WTC11 (cell line): Measurements from ENCODE around the gene MYOF. TPM values are rescaled to one million over a fixed set of nuclear protein-coding genes. Genes with fewer than 3 reads are reported as not detected.
A peak's percentile ranks its signal among the peaks of the same experiment; 100 is the strongest.

ENCODE experiments used
- ATAC-seq: fragments of 200-7000 bp; cut with Tn5 transposase; 2 replicates; pipeline ENCODE4 v1.10.0; 2021; ENCODE audit warnings: mild to moderate bottlenecking, moderate library complexity
- CTCF ChIA-PET: fragments of 300-600 bp; sonication (Branson Sonifier 250); formaldehyde crosslinking; loops from one replicate; lab custom pipeline; 2021; ENCODE audit warnings: antibody characterized with exemption; lab: Charles Lee
- POLR2A ChIA-PET: fragments of 350-600 bp; sonication (Branson Sonifier 250); formaldehyde crosslinking; loops from one replicate; lab custom pipeline; 2021; ENCODE audit warnings: antibody characterized with exemption; lab: Charles Lee
- DNase-seq: peaks from one replicate; pipeline ENCODE4 v3.0.0; 2021; ENCODE audit warnings: low spot score
- H3K27ac Mint-ChIP-seq: 2 replicates; pipeline ENCODE4 v1.8.0; 2021; ENCODE audit warnings: mixed read lengths
- H3K27me3 Mint-ChIP-seq: 2 replicates; pipeline ENCODE4 v1.8.0; 2021; ENCODE audit warnings: low read depth, mild to moderate bottlenecking, moderate library complexity, mixed read lengths
- H3K36me3 Mint-ChIP-seq: 2 replicates; pipeline ENCODE4 v1.8.0; 2021; ENCODE audit warnings: mixed read lengths
- H3K4me1 Mint-ChIP-seq: 2 replicates; pipeline ENCODE4 v1.8.0; 2022; ENCODE audit warnings: mixed read lengths
- H3K4me3 Mint-ChIP-seq: 2 replicates; pipeline ENCODE4 v1.8.0; 2021; ENCODE audit warnings: mild to moderate bottlenecking, moderate library complexity, mixed read lengths
- H3K9me3 Mint-ChIP-seq: 2 replicates; pipeline ENCODE4 v1.8.0; 2021; ENCODE audit warnings: mixed read lengths
- CBFB ChIP-seq: sonication (generic); formaldehyde crosslinking; IDR thresholded peaks from 2 replicates; pipeline ENCODE4 v1.8.1; 2022; ENCODE audit warnings: mild to moderate bottlenecking, low read depth, missing genetic modification reagents
- ELF4 ChIP-seq: sonication (generic); formaldehyde crosslinking; IDR thresholded peaks from 2 replicates; pipeline ENCODE4 v1.8.1; 2022; ENCODE audit warnings: low read depth, mild to moderate bottlenecking, moderate library complexity, missing genetic modification reagents
- ETV6 ChIP-seq: sonication (generic); formaldehyde crosslinking; IDR thresholded peaks from 2 replicates; pipeline ENCODE4 v1.8.1; 2022; ENCODE audit warnings: mild to moderate bottlenecking, missing genetic modification reagents
- FOXJ3 ChIP-seq: sonication (generic); formaldehyde crosslinking; IDR thresholded peaks from 2 replicates; pipeline ENCODE4 v1.9.0; 2021; ENCODE audit warnings: missing genetic modification reagents, mild to moderate bottlenecking, borderline replicate concordance
- FOXK1 ChIP-seq: sonication (generic); formaldehyde crosslinking; IDR thresholded peaks from 2 replicates; pipeline ENCODE4 v1.8.0; 2022; ENCODE audit warnings: mild to moderate bottlenecking, moderate library complexity, missing genetic modification reagents
- IRF2 ChIP-seq: sonication (generic); formaldehyde crosslinking; IDR thresholded peaks from 2 replicates; pipeline ENCODE4 v1.8.0; 2022; ENCODE audit warnings: low read depth, missing genetic modification reagents, borderline replicate concordance
- JAZF1 ChIP-seq: fragments of 250-450 bp; sonication (Bioruptor Pico); IDR thresholded peaks from 2 replicates; pipeline ENCODE4 v1.9.0; 2021; ENCODE audit warnings: moderate library complexity, mild to moderate bottlenecking, inconsistent platforms
- KAT7 ChIP-seq: sonication (generic); formaldehyde crosslinking; IDR thresholded peaks from 2 replicates; pipeline ENCODE4 v1.8.1; 2023; ENCODE audit warnings: missing genetic modification reagents, mild to moderate bottlenecking, borderline replicate concordance
- NFATC4 ChIP-seq: fragments of 250-450 bp; sonication (Bioruptor Pico); IDR thresholded peaks from 2 replicates; pipeline ENCODE4 v1.9.0; 2021; ENCODE audit warnings: mild to moderate bottlenecking
- NR1H2 ChIP-seq: sonication (generic); formaldehyde crosslinking; IDR thresholded peaks from 2 replicates; pipeline ENCODE4 v1.9.0; 2021; ENCODE audit warnings: mild to moderate bottlenecking, moderate library complexity, missing genetic modification reagents
- RORB ChIP-seq: fragments of 250-450 bp; sonication (Bioruptor Pico); IDR thresholded peaks from 2 replicates; pipeline ENCODE4 v1.9.0; 2021; ENCODE audit warnings: mild to moderate bottlenecking
- SMAD3 ChIP-seq: sonication (generic); formaldehyde crosslinking; IDR thresholded peaks from 2 replicates; pipeline ENCODE4 v1.8.0; 2022; ENCODE audit warnings: missing genetic modification reagents, mild to moderate bottlenecking, borderline replicate concordance
- TCF7 ChIP-seq: sonication (generic); formaldehyde crosslinking; IDR thresholded peaks from 2 replicates; pipeline ENCODE4 v1.8.0; 2022; ENCODE audit warnings: mild to moderate bottlenecking, low read depth, missing genetic modification reagents, moderate library complexity
- ZNF232 ChIP-seq: sonication (generic); formaldehyde crosslinking; IDR thresholded peaks from 2 replicates; pipeline ENCODE4 v1.8.0; 2022; ENCODE audit warnings: mild to moderate bottlenecking, missing genetic modification reagents
- ZNF396 ChIP-seq: fragments of 250-450 bp; sonication (Bioruptor Pico); IDR thresholded peaks from 2 replicates; pipeline ENCODE4 v1.8.0; 2021; ENCODE audit warnings: mild to moderate bottlenecking, moderate library complexity, borderline replicate concordance
- ZNF423 ChIP-seq: fragments of 250-450 bp; sonication (Bioruptor Pico); IDR thresholded peaks from 2 replicates; pipeline ENCODE4 v2.1.2; 2022; ENCODE audit warnings: mild to moderate bottlenecking, moderate library complexity
- total RNA-seq: library from RNA; stranded (reverse); gene quantifications from 3 replicates; pipeline ENCODE4 v1.2.3, GENCODE V29; 2021
- TF ChIP-seq, protein P1 (sequence below): sonication (generic); formaldehyde crosslinking; conservative IDR thresholded peaks from 2 replicates; pipeline ENCODE4 v1.8.1; 2022; ENCODE audit warnings: mild to moderate bottlenecking, missing genetic modification reagents
- TF ChIP-seq, protein P2 (sequence below): sonication (generic); formaldehyde crosslinking; IDR thresholded peaks from 2 replicates; pipeline ENCODE4 v1.8.0; 2022; ENCODE audit warnings: mild to moderate bottlenecking, missing genetic modification reagents
- TF ChIP-seq, protein P3 (sequence below): fragments of 250-450 bp; sonication (Bioruptor Pico); IDR thresholded peaks from 2 replicates; pipeline ENCODE4 v1.9.0; 2021; ENCODE audit warnings: mild to moderate bottlenecking
- TF ChIP-seq, protein P4 (sequence below): fragments of 200-600 bp; IDR thresholded peaks from 2 replicates; pipeline ENCODE4 v1.8.0; 2022; ENCODE audit warnings: antibody characterized with exemption
- TF ChIP-seq, protein P5 (sequence below): sonication (generic); formaldehyde crosslinking; IDR thresholded peaks from 2 replicates; pipeline ENCODE4 v1.8.0; 2022; ENCODE audit warnings: mild to moderate bottlenecking, missing genetic modification reagents
- TF ChIP-seq, protein P6 (sequence below): sonication (generic); formaldehyde crosslinking; IDR thresholded peaks from 2 replicates; pipeline ENCODE4 v1.8.1; 2023; ENCODE audit warnings: mild to moderate bottlenecking, missing genetic modification reagents, borderline replicate concordance
- TF ChIP-seq, protein P7 (sequence below): sonication (generic); formaldehyde crosslinking; IDR thresholded peaks from 2 replicates; pipeline ENCODE4 v1.8.0; 2022; ENCODE audit warnings: missing genetic modification reagents

Gene MYOF
- total RNA-seq, 1 experiment from 2014 or later: 1.8 TPM

DNA sequence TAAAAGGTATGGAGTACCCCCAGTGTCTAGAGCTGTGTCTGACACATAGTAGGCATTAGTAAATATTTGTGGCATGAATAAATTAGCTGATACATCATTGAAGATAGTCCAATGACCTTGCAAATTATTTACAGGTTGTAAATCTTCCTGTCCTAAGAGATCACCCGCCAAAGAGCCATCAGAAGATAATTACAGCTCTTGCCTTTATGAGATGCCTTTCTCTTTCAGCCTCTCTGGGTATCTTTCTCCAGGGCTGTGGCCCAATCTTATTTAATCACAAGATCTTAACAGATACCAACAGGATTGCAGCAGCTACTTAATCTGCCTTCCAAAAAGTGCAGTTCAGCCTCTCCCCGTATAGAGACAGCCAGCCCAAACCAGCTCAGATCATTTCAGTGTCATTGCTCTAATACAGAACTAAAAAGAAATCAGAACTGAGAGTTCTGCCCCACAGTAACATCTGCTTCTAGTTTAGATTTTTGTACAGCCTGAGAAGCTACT, 41.5 kb downstream of the MYOF start:
- ATAC-seq: no peak
- POLR2A ChIA-PET: interaction anchor here (0.6 kb wide), 1 partner anchor 19 kb away, joined by 3 read pairs; no protein-coding TSS in a partner anchor
- Mint-ChIP-seq H3K4me3 (no peak overlapping the region), H3K36me3 (no peaks in the 10 kb centered on the region), H3K27ac (peak overlapping the region; percentile 14), H3K27me3 (no peaks in the 10 kb centered on the region; the same call in 1 of the 2 replicates), H3K9me3 (no peaks in the 10 kb centered on the region), H3K4me1 (peaks cover 83% of the 10 kb centered on the region)
- DNase-seq: no peak
- CTCF ChIA-PET: interaction anchor here (0.8 to 3.3 kb wide), 6 partner anchors 14 to 70 kb away, joined by 3 to 15 read pairs (median 6); partner anchors contain the start of gene MYOF
- TF ChIP-seq, protein P1, sequence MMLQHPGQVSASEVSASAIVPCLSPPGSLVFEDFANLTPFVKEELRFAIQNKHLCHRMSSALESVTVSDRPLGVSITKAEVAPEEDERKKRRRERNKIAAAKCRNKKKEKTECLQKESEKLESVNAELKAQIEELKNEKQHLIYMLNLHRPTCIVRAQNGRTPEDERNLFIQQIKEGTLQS (CRISPR knock-in tag): no peak
- no peak for TF ChIP-seq CBFB (CRISPR knock-in tag)
- TF ChIP-seq ELF4 (CRISPR knock-in tag): no peak
- TF ChIP-seq TCF7 (CRISPR knock-in tag): no peak
- no peak for TF ChIP-seq ETV6 (CRISPR knock-in tag)
- no peak for TF ChIP-seq RORB (CRISPR knock-in tag)

DNA sequence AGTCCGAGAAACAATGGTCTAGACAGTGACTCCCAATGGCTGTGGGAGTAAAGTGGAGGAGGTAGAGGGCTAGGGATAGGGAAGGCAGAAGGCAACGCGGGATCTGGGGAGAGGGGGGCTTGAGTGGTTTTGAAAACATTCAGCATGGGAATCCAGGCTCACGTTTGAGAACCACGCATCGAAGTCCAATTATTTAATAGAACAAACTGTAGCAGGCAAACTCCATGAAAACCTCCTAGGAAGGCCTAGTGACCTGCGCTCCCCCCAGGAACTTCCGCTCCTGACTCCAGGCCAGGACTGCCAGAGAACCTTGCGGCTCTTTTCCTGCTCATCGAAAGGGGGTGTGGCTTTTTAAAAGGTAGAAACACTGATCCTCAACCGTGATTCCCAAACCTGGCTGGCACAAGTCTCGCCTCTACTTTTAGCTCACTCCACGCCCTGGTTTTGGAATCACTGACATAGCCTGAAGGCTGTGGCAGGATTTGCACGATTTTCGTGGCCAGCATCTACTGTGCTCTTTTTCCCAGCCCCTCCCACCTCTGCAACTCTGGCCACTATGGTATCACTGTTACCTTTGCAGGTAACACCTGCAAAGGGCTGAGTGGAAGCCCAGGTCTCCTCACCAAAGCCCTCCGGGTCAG, 43.4 kb downstream of the MYOF start:
- POLR2A ChIA-PET: interaction anchor here (1.2 kb wide), 1 partner anchor 19 kb away, joined by 5 read pairs; no protein-coding TSS in a partner anchor
- ATAC-seq (peak; percentile 75), DNase-seq (peak; percentile 71)
- peak overlapping the region; percentile 68 for H3K4me3 Mint-ChIP-seq
- peak overlapping the region; percentile 98 for H3K27ac Mint-ChIP-seq
- H3K36me3 Mint-ChIP-seq: no peaks in the 10 kb centered on the region
- CTCF ChIA-PET: interaction anchor here (0.6 to 3.3 kb wide), 5 partner anchors 43 to 323 kb away, joined by 3 to 19 read pairs (median 5); partner anchors contain the start of gene MYOF
- H3K9me3 Mint-ChIP-seq: no peaks in the 10 kb centered on the region
- no peaks in the 10 kb centered on the region; the same call in 1 of the 2 replicates for H3K27me3 Mint-ChIP-seq
- H3K4me1 Mint-ChIP-seq: peaks cover 79% of the 10 kb centered on the region
- TF ChIP-seq ZNF396 (CRISPR knock-in tag) (no peak), SMAD3 (CRISPR knock-in tag) (no peak), ZNF423 (CRISPR knock-in tag) (no peak), FOXJ3 (CRISPR knock-in tag) (no peak), FOXK1 (CRISPR knock-in tag) (no peak), NR1H2 (no peak), IRF2 (CRISPR knock-in tag) (no peak), ZNF232 (CRISPR knock-in tag) (no peak), NFATC4 (CRISPR knock-in tag) (no peak), ETV6 (CRISPR knock-in tag) (peak; percentile 36; the same call in 1 of the 2 replicates), JAZF1 (CRISPR knock-in tag) (no peak), CBFB (CRISPR knock-in tag) (no peak), KAT7 (CRISPR knock-in tag) (no peak)
- TF ChIP-seq, protein P2, sequence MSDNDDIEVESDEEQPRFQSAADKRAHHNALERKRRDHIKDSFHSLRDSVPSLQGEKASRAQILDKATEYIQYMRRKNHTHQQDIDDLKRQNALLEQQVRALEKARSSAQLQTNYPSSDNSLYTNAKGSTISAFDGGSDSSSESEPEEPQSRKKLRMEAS (CRISPR knock-in tag): peak; percentile 58
- TF ChIP-seq, protein P3, sequence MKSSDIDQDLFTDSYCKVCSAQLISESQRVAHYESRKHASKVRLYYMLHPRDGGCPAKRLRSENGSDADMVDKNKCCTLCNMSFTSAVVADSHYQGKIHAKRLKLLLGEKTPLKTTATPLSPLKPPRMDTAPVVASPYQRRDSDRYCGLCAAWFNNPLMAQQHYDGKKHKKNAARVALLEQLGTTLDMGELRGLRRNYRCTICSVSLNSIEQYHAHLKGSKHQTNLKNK (CRISPR knock-in tag): no peak
- TF ChIP-seq, protein P4, sequence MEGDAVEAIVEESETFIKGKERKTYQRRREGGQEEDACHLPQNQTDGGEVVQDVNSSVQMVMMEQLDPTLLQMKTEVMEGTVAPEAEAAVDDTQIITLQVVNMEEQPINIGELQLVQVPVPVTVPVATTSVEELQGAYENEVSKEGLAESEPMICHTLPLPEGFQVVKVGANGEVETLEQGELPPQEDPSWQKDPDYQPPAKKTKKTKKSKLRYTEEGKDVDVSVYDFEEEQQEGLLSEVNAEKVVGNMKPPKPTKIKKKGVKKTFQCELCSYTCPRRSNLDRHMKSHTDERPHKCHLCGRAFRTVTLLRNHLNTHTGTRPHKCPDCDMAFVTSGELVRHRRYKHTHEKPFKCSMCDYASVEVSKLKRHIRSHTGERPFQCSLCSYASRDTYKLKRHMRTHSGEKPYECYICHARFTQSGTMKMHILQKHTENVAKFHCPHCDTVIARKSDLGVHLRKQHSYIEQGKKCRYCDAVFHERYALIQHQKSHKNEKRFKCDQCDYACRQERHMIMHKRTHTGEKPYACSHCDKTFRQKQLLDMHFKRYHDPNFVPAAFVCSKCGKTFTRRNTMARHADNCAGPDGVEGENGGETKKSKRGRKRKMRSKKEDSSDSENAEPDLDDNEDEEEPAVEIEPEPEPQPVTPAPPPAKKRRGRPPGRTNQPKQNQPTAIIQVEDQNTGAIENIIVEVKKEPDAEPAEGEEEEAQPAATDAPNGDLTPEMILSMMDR: no peak
- TF ChIP-seq, protein P5, sequence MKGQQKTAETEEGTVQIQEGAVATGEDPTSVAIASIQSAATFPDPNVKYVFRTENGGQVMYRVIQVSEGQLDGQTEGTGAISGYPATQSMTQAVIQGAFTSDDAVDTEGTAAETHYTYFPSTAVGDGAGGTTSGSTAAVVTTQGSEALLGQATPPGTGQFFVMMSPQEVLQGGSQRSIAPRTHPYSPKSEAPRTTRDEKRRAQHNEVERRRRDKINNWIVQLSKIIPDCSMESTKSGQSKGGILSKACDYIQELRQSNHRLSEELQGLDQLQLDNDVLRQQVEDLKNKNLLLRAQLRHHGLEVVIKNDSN: no peak
- TF ChIP-seq, protein P6, sequence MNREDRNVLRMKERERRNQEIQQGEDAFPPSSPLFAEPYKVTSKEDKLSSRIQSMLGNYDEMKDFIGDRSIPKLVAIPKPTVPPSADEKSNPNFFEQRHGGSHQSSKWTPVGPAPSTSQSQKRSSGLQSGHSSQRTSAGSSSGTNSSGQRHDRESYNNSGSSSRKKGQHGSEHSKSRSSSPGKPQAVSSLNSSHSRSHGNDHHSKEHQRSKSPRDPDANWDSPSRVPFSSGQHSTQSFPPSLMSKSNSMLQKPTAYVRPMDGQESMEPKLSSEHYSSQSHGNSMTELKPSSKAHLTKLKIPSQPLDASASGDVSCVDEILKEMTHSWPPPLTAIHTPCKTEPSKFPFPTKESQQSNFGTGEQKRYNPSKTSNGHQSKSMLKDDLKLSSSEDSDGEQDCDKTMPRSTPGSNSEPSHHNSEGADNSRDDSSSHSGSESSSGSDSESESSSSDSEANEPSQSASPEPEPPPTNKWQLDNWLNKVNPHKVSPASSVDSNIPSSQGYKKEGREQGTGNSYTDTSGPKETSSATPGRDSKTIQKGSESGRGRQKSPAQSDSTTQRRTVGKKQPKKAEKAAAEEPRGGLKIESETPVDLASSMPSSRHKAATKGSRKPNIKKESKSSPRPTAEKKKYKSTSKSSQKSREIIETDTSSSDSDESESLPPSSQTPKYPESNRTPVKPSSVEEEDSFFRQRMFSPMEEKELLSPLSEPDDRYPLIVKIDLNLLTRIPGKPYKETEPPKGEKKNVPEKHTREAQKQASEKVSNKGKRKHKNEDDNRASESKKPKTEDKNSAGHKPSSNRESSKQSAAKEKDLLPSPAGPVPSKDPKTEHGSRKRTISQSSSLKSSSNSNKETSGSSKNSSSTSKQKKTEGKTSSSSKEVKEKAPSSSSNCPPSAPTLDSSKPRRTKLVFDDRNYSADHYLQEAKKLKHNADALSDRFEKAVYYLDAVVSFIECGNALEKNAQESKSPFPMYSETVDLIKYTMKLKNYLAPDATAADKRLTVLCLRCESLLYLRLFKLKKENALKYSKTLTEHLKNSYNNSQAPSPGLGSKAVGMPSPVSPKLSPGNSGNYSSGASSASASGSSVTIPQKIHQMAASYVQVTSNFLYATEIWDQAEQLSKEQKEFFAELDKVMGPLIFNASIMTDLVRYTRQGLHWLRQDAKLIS (CRISPR knock-in tag): no peak
- TF ChIP-seq, protein P7, sequence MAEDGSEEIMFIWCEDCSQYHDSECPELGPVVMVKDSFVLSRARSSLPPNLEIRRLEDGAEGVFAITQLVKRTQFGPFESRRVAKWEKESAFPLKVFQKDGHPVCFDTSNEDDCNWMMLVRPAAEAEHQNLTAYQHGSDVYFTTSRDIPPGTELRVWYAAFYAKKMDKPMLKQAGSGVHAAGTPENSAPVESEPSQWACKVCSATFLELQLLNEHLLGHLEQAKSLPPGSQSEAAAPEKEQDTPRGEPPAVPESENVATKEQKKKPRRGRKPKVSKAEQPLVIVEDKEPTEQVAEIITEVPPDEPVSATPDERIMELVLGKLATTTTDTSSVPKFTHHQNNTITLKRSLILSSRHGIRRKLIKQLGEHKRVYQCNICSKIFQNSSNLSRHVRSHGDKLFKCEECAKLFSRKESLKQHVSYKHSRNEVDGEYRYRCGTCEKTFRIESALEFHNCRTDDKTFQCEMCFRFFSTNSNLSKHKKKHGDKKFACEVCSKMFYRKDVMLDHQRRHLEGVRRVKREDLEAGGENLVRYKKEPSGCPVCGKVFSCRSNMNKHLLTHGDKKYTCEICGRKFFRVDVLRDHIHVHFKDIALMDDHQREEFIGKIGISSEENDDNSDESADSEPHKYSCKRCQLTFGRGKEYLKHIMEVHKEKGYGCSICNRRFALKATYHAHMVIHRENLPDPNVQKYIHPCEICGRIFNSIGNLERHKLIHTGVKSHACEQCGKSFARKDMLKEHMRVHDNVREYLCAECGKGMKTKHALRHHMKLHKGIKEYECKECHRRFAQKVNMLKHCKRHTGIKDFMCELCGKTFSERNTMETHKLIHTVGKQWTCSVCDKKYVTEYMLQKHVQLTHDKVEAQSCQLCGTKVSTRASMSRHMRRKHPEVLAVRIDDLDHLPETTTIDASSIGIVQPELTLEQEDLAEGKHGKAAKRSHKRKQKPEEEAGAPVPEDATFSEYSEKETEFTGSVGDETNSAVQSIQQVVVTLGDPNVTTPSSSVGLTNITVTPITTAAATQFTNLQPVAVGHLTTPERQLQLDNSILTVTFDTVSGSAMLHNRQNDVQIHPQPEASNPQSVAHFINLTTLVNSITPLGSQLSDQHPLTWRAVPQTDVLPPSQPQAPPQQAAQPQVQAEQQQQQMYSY (CRISPR knock-in tag): peak; percentile 99
